Activated CD4-positive, alpha-beta T cell treated with anti-CD3 and anti-CD28 coated beads, Interleukin-2, amount 50 U/mL, for 48 hours (primary cell): ENCODE results near the gene DDX17.

ENCODE experiments used
- DNase-seq, 2 experiments: peaks; one replicate each; pipeline ENCODE4 v3.0.0-alpha.2; 2020

Gene DDX17

DNA sequence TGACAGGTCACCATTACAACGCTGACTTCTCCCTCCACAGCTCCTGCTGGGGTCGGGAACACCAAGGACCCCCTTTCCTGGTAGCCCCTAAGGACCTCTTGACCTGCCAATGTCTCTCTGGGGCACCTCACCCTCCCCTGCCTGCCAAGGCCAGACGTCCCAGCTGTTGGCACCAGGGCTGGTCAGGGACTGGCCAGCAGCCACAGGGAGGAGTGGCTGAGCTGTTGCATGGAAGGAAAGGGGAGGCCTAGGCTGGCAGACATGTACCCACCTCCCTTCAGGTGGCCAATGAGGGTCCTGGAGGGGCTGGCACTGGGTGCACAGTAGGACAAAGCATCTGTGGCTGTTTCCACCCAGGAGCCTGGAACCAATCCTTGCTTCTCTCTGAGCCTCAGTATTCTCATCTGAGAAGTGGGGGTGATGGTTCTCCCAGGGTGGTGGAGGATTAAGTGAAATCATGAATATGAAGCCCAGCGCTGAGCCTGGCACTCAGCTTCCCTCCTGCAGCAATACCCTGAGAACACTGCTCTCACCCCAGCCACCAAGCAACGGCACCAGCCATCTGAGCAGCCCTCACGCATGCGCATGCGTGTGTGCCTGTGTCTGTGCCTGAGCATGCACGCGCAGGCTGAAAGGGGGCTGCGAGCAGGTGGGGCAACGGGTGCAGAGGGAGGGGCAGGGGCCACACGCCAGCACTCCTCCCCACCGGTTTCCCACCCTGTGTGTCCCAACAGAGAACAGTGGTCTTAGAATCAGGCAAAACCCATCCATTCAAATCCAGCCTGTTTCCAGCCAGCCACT lies 57.0 kb downstream of the DDX17 start:
- DNase-seq: no peak

DNA sequence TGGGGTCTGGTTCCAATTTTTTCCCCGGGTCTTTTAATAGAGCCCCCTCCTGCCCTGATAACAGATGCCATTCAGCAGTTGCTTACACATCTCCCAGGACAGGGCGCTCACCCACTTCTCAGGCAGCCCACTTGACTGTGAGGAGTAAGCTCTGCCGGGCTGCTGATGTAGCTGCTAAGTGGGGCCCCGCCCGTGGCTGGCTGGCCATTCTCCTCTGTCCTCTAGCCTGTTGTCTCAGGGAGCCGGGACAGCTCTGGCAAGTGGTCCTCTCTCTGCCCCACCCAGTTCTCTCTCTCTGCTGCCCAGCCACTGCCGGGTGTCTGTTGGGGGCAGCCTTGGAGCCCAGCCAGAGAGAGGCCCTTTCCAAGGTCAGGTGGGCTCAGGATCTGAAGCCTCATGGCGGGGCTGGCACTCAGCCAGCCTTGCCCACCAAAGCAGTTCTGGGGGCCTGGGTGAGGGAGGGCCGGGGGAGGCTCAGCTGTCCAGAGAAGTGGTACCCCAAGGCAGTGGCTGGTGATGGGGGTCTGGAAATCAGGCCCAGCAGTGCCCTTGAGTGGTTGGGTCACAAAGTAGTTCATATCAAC lies 60.0 kb downstream of the DDX17 start:
- no peak for DNase-seq

DNA sequence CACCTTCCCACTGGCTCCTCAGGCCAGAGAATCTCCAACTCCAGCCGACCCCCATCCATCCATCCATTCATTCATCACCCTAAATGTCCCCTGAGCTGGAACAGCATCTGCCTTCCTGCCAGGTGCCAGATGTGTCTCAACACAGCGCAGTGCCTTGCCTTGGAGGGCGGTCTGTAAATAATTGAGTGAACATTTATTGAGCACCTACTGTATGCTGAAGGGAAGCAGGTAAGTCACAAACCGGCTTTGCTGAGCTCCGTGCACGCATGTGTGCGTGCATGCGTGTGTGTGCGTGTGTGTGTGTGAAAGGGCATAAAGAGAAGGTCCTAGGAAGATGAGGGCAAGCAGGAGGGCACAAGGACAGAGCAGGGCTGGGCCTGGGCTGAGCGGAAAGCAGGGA lies 61.3 kb downstream of the DDX17 start:
- DNase-seq: no peak

DNA sequence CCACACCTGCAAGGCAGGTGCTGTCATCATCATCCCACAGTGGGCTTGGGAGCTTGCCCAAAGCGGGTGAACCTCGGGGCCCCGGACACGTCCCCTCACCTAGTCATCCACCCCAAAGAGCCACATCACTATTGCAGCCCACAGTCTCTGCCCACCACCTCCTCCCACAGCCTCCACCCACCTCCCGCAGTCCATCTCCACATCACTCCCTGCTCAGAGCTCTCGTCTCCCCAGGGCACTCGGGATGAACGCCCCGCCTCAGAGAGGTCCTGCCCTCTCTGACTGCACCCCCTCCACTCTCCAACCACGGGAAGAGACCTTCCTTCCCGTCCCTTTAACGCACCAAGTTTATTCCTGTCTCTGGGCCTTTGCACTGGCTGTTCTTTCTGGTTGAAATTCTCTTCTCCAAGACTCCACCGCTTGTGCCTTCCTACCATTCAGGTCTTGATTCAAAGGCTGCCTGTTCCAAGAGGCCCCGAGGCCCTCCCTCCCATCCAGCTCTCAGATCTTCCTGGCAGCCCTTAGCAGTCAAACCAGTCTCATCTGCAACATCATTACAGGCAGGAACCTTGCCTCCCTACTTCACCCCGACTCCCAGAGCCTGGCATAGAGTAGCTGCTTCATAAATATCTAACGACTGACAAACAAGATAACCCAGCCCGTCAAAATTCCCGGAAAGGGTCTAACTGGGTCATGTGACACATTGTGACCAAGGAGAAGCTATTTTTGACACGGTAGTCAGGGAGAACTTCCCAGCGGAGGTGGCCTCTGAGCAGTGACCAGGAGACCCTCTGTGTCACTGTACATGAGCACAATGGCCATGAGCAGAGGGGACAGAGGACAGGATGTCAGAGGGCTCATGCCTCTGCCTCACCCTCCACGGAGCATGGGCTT lies 62.2 kb downstream of the DDX17 start:
- DNase-seq: no peak

DNA sequence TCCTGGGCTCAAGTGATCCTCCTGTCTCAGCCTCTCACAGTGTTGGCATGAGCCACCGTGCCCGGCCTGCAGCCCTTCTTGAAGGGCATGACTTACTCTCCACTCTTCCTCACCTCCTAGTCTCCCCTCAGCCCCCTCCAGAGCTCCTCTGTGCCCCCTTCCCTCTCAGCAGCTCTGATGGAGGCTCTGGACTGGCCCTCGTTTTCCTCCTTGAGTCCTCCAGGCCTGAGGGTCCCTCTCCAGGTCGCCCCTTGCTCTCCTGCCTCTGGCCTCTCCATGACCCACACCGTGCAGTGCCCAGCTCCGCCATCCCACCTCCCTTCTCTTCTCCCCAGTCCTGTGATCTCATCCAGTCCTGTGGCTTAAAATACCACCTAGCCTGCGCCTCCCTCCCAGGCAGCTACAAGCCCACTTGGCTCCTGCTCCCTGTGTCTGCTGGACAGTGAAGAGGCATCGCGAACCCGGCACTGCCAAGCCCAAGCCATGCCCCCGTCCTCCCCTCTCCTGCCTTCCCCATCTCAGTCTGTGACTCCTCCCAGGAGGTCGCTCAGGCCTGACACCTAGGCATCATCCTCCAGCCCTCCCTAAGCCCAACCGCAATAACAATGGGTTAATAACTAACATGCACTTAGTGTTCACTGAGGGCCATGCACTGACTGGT lies 63.0 kb downstream of the DDX17 start:
- no peak for DNase-seq

DNA sequence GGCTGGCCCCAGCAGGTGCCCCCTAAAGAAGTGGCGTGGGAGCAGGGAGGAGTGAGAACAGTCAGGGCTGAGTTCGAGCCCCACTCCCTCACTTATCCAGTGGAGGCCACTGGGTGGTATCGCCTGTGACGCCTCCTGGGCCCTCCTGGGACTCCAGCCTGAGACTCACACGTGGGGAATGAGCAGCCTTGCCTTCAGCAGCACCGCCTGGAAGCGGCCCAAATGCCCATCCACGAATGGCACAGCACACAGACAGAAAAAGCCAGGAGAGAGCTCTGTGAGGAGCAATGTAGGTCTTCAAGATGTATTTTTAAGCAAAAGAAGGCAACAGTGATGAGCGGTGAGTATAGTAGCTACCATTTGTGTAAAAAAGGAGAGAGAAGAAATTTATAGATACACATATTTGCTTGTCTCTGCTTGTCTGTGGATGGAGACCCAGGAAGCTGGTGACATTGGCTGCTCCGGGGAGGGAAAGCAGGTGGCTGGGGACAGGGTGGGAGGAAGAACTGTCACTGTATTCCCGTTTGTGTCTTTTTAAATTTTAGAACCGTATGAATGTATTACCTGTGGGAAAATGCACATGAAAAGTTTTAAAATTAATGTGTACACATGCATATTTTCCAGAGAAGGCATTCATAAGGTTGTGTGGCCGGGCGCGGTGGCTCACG lies 64.4 kb downstream of the DDX17 start:
- no peak for DNase-seq

DNA sequence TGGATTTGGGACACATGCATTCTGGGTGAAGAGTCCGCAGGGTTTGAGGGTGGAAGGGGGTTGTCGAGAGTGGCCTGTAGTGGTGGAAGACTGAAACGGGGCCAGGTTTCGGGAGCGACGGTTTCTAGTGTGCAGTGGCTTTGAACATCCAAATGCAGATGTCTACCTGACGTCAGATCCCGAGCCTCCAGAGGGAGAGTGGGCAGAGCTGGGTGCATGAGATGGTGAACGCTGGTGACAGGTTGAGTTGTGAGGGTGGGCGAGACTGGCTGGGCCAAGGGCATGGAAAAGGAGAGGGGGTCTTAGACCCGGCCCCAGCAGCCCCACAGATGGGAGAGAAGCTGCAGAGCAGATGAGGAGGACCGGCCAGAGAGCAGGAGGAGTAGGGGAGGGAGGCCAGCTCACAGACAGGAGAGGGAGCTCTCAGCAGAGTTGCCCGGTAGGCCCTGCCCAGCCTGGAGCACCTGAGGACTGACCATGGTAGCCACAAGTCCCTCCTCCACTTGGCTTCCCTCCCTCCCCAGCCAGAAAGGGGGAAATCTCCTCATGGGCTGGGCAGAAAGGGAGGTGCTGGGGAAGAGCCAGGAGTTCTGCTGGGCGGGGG lies 65.3 kb downstream of the DDX17 start:
- DNase-seq: no peak

DNA sequence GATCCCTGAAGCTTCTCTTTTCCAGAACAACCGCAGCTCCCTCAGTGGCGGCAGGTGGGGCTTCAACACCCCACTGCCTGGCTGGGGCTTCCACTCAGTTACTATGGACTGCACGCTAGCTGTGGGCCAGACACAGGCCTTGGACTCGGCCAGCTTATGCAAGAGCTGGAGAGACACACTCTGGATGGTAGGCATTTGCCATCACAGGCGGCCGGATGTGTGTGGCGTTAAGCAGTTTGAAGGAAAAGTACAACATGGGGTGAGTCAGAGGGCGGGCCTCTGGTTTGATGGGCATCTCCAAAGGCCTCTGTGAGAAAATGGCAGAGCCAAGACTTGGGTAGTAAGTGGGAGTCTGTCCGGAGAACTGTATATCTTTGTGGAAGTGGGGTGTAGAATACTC lies 68.7 kb downstream of the DDX17 start:
- no peak for DNase-seq

DNA sequence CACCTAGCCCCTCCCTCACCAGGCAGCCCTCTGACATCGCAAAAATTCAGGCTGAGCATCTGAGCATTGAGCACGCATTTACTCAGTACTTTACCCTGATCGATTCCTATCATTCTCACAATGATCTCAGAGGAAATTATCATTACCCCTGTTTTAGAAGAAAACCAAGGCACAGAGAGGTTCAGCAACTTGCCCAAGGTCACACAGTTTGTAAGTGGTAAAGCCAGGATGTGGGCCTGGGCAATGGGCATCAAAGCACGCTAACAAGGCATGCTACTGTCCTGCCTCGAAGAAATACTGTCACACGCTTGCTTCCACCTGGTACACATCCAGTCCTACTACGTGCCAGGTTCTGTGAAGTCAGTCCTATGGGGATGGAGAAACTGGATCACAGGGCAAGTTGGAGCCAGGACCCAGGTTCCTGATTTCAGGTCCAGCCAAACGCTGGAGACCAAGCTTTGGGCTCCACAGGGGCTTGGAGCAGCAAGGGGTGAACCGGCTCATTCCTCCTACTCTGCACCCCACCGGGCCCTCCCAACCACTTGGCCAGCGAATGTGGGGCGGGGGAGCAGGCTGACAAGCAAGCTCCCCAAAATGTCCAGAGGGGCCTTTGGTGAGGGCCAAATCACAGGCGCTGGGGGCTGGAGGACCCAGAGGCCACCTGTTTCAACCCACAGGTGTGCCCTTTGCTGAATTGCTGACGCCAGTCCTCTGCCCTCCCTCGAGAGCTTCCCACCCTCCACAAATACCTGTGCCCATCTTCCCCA lies 69.3 kb downstream of the DDX17 start:
- DNase-seq: no peak

DNA sequence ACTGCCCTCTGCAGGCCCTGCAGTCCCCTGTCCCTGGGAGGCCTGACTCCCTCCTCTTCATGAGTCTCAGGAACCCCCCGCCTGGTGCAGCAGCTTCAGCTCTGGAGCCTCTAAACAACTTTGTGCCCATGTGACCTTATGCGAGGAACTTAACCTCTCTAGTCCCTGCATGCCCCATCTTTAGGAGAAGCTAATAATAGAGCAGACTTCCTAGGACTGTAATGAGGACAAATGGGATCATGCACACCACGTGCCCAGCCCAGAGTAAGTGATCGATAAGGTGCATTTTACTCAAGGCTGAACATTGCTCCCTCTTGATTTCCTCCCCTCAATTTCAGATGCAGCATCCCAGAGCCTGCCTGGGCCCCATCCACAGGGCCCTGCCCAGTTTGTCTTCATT lies 70.1 kb downstream of the DDX17 start:
- no peak for DNase-seq

DNA sequence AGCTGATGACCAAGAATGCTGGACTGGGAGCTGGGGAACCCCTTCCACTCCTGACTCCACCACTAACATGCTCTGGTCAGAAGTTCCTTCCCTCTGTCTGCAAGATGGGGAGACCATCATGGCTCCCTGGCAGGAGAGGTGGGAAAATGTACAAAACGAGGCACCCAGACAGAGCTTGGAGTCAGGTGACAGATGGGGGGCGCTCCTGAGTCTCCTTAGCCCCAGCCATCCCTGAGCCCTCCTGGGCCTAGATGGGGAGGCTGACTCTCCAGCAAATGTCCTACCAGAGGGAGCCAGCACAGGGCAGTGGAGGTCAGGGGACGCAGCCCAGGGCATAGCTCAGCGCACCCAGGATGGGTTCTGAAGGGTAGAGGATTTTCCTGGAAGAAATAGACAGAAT lies 71.1 kb downstream of the DDX17 start:
- DNase-seq: no peak

DNA sequence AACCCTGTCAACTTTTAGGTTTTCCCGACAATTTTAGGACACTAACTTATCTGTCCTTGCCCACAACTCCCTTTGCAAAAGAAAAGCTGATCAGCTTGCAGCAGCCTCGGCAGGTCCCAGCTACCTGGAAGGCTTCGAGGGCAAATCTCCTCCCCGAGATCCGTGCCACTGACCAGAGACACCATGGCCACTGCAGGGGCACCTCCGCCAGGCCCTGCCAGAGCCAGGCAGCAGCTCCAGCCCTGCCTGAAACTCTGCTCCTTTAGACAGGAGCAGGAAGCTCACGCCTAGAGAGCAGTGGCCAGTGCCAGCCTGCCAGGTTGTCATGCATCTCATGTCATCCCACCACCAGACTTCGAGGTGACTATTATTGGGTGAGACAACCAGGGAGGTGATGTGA lies 72.2 kb downstream of the DDX17 start:
- DNase-seq: no peak
